ENCODE measurements around the gene MAPKAP1.

DNA sequence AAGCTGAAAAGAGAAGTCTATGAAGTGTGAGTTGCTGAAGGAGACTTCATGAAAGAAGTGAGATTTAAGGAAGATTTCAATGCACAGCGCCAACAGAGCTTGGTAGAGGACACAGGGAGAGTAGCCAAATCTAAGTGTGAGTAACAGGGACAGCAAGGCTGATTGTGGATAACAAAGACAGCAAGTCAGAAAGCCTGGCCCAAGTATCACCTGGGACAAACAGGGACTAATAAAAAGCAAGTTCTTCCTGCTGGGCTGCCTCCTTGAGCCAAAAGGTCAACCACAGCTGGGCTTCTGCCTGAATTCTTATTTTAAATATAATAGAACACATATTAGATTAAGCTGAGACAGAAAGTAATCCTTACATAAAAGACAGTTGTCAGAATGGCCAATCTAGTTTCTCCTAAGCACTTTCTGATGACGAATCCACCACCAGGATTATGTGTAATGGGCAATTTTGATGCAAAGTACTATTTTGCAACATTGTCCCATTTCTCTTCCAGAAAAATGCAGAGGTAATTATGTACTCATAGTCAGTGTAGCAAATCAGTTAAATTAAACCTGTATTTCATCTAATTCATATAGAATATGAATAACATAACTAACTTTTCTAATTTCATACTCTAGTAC lies 73.8 kb downstream of the MAPKAP1 start:
- TF ChIP-seq POLR2A (IDR thresholded peaks at IDR 0.05) (no peak), POLR2AphosphoS5 (IDR thresholded peaks at IDR 0.05) (no peak)

Measured in suprapubic skin (tissue), 4 donors.